Glutamatergic neuron (in vitro differentiated cells): ENCODE data around the gene RBMS1. TPM values are rescaled to one million over a fixed set of nuclear protein-coding genes. Genes with fewer than 3 reads are reported as not detected.

ENCODE experiments used
- DNase-seq: peaks from one replicate; pipeline ENCODE4 v3.0.0; 2022
- H3K27ac Mint-ChIP-seq: one replicate; pipeline ENCODE4 v1.8.0; 2020; ENCODE audit warnings: mild to moderate bottlenecking, mixed read lengths, inconsistent platforms; ENCODE audit not compliant: unreplicated experiment
- H3K27me3 Mint-ChIP-seq: one replicate; pipeline ENCODE4 v1.8.0; 2020; ENCODE audit warnings: mild to moderate bottlenecking, moderate library complexity, mixed read lengths, inconsistent platforms; ENCODE audit not compliant: unreplicated experiment
- H3K36me3 Mint-ChIP-seq: one replicate; pipeline ENCODE4 v1.8.0; 2020; ENCODE audit warnings: mild to moderate bottlenecking, mixed read lengths, inconsistent platforms; ENCODE audit not compliant: unreplicated experiment
- H3K4me1 Mint-ChIP-seq: one replicate; pipeline ENCODE4 v1.8.0; 2020; ENCODE audit warnings: mild to moderate bottlenecking, low read depth, mixed read lengths, inconsistent platforms; ENCODE audit not compliant: unreplicated experiment
- H3K4me3 Mint-ChIP-seq: one replicate; pipeline ENCODE4 v1.8.0; 2020; ENCODE audit warnings: mild to moderate bottlenecking, mixed read lengths, inconsistent platforms; ENCODE audit not compliant: unreplicated experiment
- H3K9me3 Mint-ChIP-seq: one replicate; pipeline ENCODE4 v1.8.0; 2020; ENCODE audit warnings: mild to moderate bottlenecking, moderate library complexity, mixed read lengths, inconsistent platforms; ENCODE audit not compliant: unreplicated experiment
- total RNA-seq: library from RNA; stranded (reverse); fragmentation: NEBNext Ultra II Directional; extraction: Animal tissue kit (Norgen Biotek cat#: 25700); gene quantifications from one replicate; pipeline ENCODE4 v1.2.1, GENCODE V29; 2021; ENCODE audit not compliant: unreplicated experiment
- TF ChIP-seq, protein P1 (sequence below): fragments of 200-600 bp; sonication (generic); IDR thresholded peaks from one replicate; pipeline ENCODE4 v1.5.0; 2021; ENCODE audit not compliant: partially characterized antibody, unreplicated experiment

Gene RBMS1
- total RNA-seq, 1 donor from 2014 or later = 142 TPM

DNA sequence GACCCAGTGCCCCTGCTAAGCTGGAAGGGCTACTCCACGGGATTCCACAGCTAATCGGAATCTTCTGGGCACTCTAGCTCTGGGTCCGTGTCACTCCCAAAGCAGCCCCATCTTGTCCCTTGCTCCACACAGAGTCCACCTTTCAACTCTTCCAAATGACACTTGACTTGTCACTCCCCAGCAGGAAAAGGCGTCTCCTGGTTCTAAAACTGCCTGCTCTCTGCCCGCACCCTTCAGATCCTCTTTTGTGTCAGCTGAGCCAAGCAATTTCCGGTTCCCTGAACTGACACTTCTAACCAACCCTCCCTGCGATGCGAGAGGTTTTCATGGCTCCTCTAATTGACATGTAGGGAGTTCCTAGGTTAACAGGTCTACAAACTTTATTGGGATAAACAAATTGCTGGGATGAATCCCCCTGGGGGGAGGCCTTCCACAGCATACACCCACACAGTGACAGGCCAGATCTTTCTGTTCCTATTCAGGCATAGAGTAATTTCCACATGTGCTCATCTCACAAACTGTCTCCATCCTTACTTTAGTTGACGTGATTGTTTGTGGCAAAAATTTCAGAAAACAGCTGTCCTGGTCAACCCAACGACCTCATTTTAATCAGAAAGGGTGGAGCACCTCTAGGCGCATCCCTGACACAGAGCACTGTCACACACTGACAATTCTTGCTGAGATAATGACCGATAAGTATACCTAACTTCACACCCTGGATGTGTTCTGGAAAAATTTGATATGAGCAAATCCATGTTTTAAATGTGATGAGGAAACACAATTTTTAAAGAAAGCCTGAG lies 104.9 kb downstream of the RBMS1 start:
- TF ChIP-seq, protein P1, sequence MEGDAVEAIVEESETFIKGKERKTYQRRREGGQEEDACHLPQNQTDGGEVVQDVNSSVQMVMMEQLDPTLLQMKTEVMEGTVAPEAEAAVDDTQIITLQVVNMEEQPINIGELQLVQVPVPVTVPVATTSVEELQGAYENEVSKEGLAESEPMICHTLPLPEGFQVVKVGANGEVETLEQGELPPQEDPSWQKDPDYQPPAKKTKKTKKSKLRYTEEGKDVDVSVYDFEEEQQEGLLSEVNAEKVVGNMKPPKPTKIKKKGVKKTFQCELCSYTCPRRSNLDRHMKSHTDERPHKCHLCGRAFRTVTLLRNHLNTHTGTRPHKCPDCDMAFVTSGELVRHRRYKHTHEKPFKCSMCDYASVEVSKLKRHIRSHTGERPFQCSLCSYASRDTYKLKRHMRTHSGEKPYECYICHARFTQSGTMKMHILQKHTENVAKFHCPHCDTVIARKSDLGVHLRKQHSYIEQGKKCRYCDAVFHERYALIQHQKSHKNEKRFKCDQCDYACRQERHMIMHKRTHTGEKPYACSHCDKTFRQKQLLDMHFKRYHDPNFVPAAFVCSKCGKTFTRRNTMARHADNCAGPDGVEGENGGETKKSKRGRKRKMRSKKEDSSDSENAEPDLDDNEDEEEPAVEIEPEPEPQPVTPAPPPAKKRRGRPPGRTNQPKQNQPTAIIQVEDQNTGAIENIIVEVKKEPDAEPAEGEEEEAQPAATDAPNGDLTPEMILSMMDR = no peak
- H3K36me3 Mint-ChIP-seq = no peaks in the 10 kb centered on the region
- H3K4me1 Mint-ChIP-seq = peaks cover 50% of the 10 kb centered on the region
- no peak for DNase-seq
- peaks cover 6% of the 10 kb centered on the region for H3K9me3 Mint-ChIP-seq
- H3K27me3 Mint-ChIP-seq = peaks cover 12% of the 10 kb centered on the region
- H3K4me3 Mint-ChIP-seq = peak overlapping the region; percentile 55
- peak overlapping the region; percentile 48 for H3K27ac Mint-ChIP-seq

DNA sequence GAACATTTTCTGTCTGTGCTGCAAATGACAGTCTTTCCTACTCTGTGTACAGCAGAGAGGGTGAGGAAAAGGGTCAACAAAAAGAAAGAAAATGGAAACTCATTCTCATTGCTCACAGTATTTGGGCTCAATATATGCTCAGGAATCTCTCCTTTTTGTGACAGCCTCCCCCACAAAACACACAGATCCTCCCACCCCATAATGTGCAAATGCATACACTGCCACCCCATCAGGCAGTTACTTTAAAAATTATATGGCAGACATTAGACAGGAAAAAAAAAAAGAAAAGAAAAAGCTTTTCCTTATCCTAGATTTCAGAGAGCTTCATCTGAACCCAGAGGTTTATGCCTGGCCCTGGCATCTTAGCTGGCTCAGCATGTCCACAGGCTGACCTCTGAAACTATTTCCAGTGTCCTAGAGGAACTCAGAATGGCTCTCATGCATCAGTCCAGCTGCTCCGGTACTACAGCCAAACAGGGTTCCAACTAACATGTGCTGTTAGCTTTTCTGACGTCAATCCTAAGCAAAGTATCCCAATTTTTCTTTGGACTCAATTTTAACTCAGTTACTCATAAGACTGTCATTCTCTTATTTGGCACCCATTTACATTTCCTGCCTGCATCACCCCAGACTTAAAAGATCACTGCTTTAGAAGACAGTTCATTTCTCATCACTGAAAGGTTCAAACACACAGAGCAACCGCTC lies 105.9 kb downstream of the RBMS1 start:
- TF ChIP-seq, protein P1 = no peak
- H3K27me3 Mint-ChIP-seq = peaks cover 12% of the 10 kb centered on the region
- peaks cover 53% of the 10 kb centered on the region for H3K4me1 Mint-ChIP-seq
- peak overlapping the region; percentile 55 for H3K4me3 Mint-ChIP-seq
- peak overlapping the region; percentile 55 for H3K27ac Mint-ChIP-seq
- no peaks in the 10 kb centered on the region for H3K36me3 Mint-ChIP-seq
- peaks cover 6% of the 10 kb centered on the region for H3K9me3 Mint-ChIP-seq
- no peak for DNase-seq

DNA sequence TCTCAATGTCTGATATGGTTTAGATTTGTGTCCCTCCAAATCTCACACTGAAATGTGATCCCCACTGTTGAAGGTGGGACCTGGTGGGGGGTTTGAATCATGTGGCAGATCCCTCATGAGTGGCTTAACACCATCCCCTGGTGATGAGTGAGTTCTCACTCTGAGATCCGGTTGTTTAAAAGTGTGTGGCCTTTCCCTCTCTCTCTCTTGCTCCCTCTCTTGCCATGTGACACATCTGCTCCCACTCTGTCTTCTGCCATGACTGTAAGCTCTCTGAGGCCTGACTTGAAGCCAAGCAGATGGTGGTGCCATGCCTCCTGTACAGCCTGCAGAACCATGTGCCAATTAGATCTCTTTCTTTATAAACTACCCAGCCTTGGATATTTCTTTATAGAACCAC lies 108.8 kb downstream of the RBMS1 start:
- Mint-ChIP-seq H3K36me3 (no peaks in the 10 kb centered on the region), H3K4me1 (peaks cover 66% of the 10 kb centered on the region), H3K4me3 (no peak overlapping the region), H3K27me3 (peaks cover 9% of the 10 kb centered on the region), H3K27ac (peak overlapping the region; percentile 29), H3K9me3 (peaks cover 2% of the 10 kb centered on the region)
- TF ChIP-seq, protein P1 = no peak
- no peak for DNase-seq

DNA sequence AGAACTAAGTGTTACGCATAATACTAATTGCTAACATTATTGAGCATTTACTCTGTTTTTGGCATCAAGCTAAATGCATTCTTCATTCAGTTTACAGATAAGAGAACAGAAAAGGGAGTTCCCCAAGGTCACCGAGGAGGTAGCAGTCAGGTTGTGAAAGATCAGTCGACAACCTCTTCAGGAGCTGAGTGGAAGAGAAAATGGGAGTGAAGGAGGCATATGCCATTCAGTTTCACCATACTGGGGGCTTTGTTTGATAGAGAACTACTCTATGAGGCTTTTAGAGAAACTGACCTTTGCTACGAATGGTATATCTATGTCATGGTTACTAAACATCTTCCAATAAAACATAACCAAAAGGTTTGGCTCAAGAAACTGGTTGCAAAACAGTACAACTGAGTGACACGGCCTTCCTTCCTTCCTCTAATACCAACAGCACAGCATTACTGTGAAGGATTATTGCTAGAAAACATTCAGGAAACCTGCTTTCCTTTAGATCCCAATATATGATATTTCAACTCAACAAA lies 112.1 kb downstream of the RBMS1 start:
- no peak overlapping the region for H3K4me3 Mint-ChIP-seq
- TF ChIP-seq, protein P1 = no peak
- H3K36me3 Mint-ChIP-seq = no peaks in the 10 kb centered on the region
- no peak for DNase-seq
- peak overlapping the region; percentile 36 for H3K27ac Mint-ChIP-seq
- H3K27me3 Mint-ChIP-seq = peaks cover 1% of the 10 kb centered on the region
- H3K9me3 Mint-ChIP-seq = peaks cover 2% of the 10 kb centered on the region
- H3K4me1 Mint-ChIP-seq = peaks cover 50% of the 10 kb centered on the region

DNA sequence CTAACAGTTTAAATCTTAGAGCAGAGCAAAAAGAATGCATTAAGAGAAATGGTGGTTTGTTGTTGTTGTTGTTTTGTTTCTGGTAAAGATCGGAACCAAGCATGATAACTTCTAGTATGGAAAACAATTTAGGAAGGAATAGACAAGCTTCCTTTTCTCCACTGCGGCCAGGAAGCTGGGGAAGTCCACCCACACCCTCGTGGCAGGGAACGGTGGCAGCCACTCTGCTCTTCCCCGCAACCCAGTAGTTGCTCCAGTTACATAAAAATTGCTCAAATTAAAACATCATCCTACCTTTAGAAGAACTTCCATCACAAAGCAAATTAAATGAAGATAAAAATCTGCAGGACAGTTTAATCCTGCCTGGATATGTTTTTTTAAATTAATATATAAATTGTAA lies 113.0 kb downstream of the RBMS1 start:
- Mint-ChIP-seq H3K27ac (no peak overlapping the region), H3K4me1 (peaks cover 51% of the 10 kb centered on the region)

More for the DNA sequence above, 113.0 kb downstream of the RBMS1 start:
- TF ChIP-seq, protein P1 = no peak
- Mint-ChIP-seq H3K9me3 (peaks cover 2% of the 10 kb centered on the region), H3K36me3 (no peaks in the 10 kb centered on the region), H3K27me3 (peaks cover 1% of the 10 kb centered on the region), H3K4me3 (peak overlapping the region; percentile 17)
- DNase-seq = no peak
